IMR-90 (cell line): ENCODE measurements around the gene SPTB. TPM values are rescaled to one million over a fixed set of nuclear protein-coding genes. Genes with fewer than 3 reads are reported as not detected.

Experiments used
- ATAC-seq: fragments of 200-7000 bp; cut with Tn5 transposase; 2 replicates; pipeline ENCODE4 v1.9.1; 2020; ENCODE audit warnings: low read depth, mild to moderate bottlenecking, moderate library complexity
- BruUV-seq: library from RNA; stranded (reverse); fragments of 400-500 nt; replicated peaks from 2 replicates; lab custom pipeline; 2021; lab: Mats Ljungman, UMichigan
- CTCF ChIA-PET: fragments of 300-600 bp; formaldehyde crosslinking; extraction: SDS; loops from one replicate; lab custom pipeline; 2021; ENCODE audit warnings: antibody characterized with exemption; lab: Yijun Ruan, JAX
- POLR2A ChIA-PET: fragments of 300-600 bp; sonication (Branson Sonifier 250); formaldehyde crosslinking; loops from one replicate; lab custom pipeline; 2022; ENCODE audit warnings: antibody characterized with exemption; ENCODE audit not compliant: unreplicated experiment; lab: Charles Lee
- DNase-seq: peaks from one replicate; pipeline ENCODE4 v3.0.0; 2013
- H2AFZ ChIP-seq: replicated peaks from 2 replicates; pipeline ENCODE3; 2013; ENCODE audit warnings: low read length, mild to moderate bottlenecking; ENCODE audit not compliant: poor library complexity
- H2AK5ac ChIP-seq: 2 replicates; pipeline ENCODE4 v1.6.1; 2013; ENCODE audit warnings: low read depth, low read length, inconsistent platforms
- H2AK9ac ChIP-seq: replicated peaks from 2 replicates; pipeline ENCODE3; 2013; ENCODE audit warnings: mild to moderate bottlenecking, low read depth, low read length, moderate library complexity; ENCODE audit not compliant: poor library complexity
- H2BK120ac ChIP-seq: 2 replicates; pipeline ENCODE4 v1.6.1; 2013; ENCODE audit warnings: low read depth, low read length, inconsistent platforms
- H2BK15ac ChIP-seq: 3 replicates; pipeline ENCODE4 v1.6.1; 2013; ENCODE audit warnings: low read depth, low read length, inconsistent platforms
- H2BK20ac ChIP-seq: 2 replicates; pipeline ENCODE4 v1.6.1; 2013; ENCODE audit warnings: low read depth, mild to moderate bottlenecking, inconsistent platforms, low read length, moderate library complexity
- H2BK5ac ChIP-seq: 2 replicates; pipeline ENCODE4 v1.6.1; 2013; ENCODE audit warnings: mild to moderate bottlenecking, low read depth, low read length, inconsistent platforms; ENCODE audit not compliant: poor library complexity, severe bottlenecking
- H3K14ac ChIP-seq: replicated peaks from 2 replicates; pipeline ENCODE4 v1.6.1; 2013; ENCODE audit warnings: low read depth, low read length, inconsistent platforms
- H3K18ac ChIP-seq: 2 replicates; pipeline ENCODE4 v1.6.1; 2013; ENCODE audit warnings: low read depth, low read length, control low read depth
- H3K23ac ChIP-seq: 2 replicates; pipeline ENCODE4 v1.6.1; 2013; ENCODE audit warnings: low read depth, low read length, inconsistent platforms
- H3K27ac ChIP-seq: 2 replicates; pipeline ENCODE4 v1.5.1; 2013; ENCODE audit warnings: mild to moderate bottlenecking, control low read depth, low read length; ENCODE audit not compliant: insufficient read depth
- H3K27me3 ChIP-seq: 2 replicates; pipeline ENCODE4 v1.6.1; 2013; ENCODE audit warnings: low read length; ENCODE audit not compliant: control insufficient read depth, insufficient read depth
- H3K36me3 ChIP-seq: 2 replicates; pipeline ENCODE4 v1.6.1; 2013; ENCODE audit warnings: low read length, mixed read lengths; ENCODE audit not compliant: control insufficient read depth, insufficient read depth
- H3K4ac ChIP-seq: 2 replicates; pipeline ENCODE4 v1.6.1; 2013; ENCODE audit warnings: low read depth, low read length, inconsistent platforms
- H3K4me1 ChIP-seq: 2 replicates; pipeline ENCODE4 v1.6.1; 2013; ENCODE audit warnings: low read length, mixed read lengths; ENCODE audit not compliant: control insufficient read depth, insufficient read depth
- H3K4me2 ChIP-seq: 2 replicates; pipeline ENCODE4 v1.6.1; 2013; ENCODE audit warnings: low read depth, mild to moderate bottlenecking, control low read depth, low read length, moderate library complexity
- H3K4me3 ChIP-seq: 2 replicates; pipeline ENCODE4 v1.5.1; 2013; ENCODE audit warnings: low read depth, mild to moderate bottlenecking, control low read depth, low read length, moderate library complexity; ENCODE audit not compliant: insufficient read depth
- H3K56ac ChIP-seq: 2 replicates; pipeline ENCODE4 v1.6.1; 2013; ENCODE audit warnings: low read length, inconsistent platforms; ENCODE audit not compliant: insufficient read depth; ENCODE audit errors: extremely low read depth
- H3K79me1 ChIP-seq, 2 experiments: 2 replicates each; pipeline ENCODE4 v1.6.1; 2013; ENCODE audit warnings: low read length in 2 of 2, inconsistent platforms in 1 of 2, low read depth in 1 of 2
- H3K9ac ChIP-seq: 2 replicates; pipeline ENCODE4 v1.6.1; 2013; ENCODE audit warnings: low read depth, low read length, control low read depth
- H3K9me1 ChIP-seq: 2 replicates; pipeline ENCODE4 v1.6.1; 2013; ENCODE audit warnings: low read length, inconsistent platforms; ENCODE audit not compliant: insufficient read depth
- H3K9me3 ChIP-seq: 2 replicates; pipeline ENCODE4 v1.6.1; 2013; ENCODE audit warnings: low read length; ENCODE audit not compliant: control insufficient read depth, insufficient read depth
- H4K20me1 ChIP-seq: 2 replicates; pipeline ENCODE4 v1.6.1; 2013; ENCODE audit warnings: low read length, inconsistent platforms; ENCODE audit not compliant: insufficient read depth
- H4K5ac ChIP-seq: 2 replicates; pipeline ENCODE4 v1.6.1; 2013; ENCODE audit warnings: mild to moderate bottlenecking, low read depth, low read length, control low read depth
- H4K8ac ChIP-seq, 2 experiments: 2 replicates each; pipeline ENCODE4 v1.6.1; 2013; ENCODE audit warnings: low read depth in 2 of 2, low read length in 2 of 2, control low read depth in 1 of 2, inconsistent platforms in 1 of 2
- H4K91ac ChIP-seq: 2 replicates; pipeline ENCODE4 v1.6.1; 2013; ENCODE audit warnings: low read depth, low read length, inconsistent platforms; ENCODE audit not compliant: insufficient read depth
- CEBPB ChIP-seq: IDR thresholded peaks from 2 replicates; pipeline ENCODE4 v1.6.1; 2012; ENCODE audit warnings: low read depth, low read length, improper control_type of control experiment
- CHD1 ChIP-seq: IDR thresholded peaks from 2 replicates; pipeline ENCODE4 v1.6.1; 2012; ENCODE audit warnings: low read depth, low read length, improper control_type of control experiment
- ELK1 ChIP-seq: fragments of 150-350 bp; IDR thresholded peaks from 2 replicates; pipeline ENCODE4 v1.6.1; 2016; ENCODE audit warnings: low read depth, mild to moderate bottlenecking, low read length, moderate library complexity, borderline replicate concordance
- FOS ChIP-seq: fragments of 150-350 bp; IDR thresholded peaks from 2 replicates; pipeline ENCODE4 v1.6.1; 2016; ENCODE audit warnings: low read depth, low read length
- MAFK ChIP-seq: IDR thresholded peaks from 2 replicates; pipeline ENCODE4 v1.6.1; 2012; ENCODE audit warnings: low read depth, low read length, improper control_type of control experiment
- MXI1 ChIP-seq: IDR thresholded peaks from 2 replicates; pipeline ENCODE4 v1.6.1; 2012; ENCODE audit warnings: low read depth, mild to moderate bottlenecking, low read length, moderate library complexity, borderline replicate concordance
- NFE2L2 ChIP-seq: fragments of 150-350 bp; IDR thresholded peaks from 2 replicates; pipeline ENCODE4 v1.6.1; 2016; ENCODE audit warnings: low read depth, mild to moderate bottlenecking, low read length
- RAD21 ChIP-seq: IDR thresholded peaks from 2 replicates; pipeline ENCODE4 v1.6.1; 2012; ENCODE audit warnings: low read length, improper control_type of control experiment
- WGBS, 2 experiments: methylation state at CpG; one replicate each; pipeline versions ENCODE4 v1.1.5 to v1.1.7; 2013; ENCODE audit warnings: missing lambda C conversion rate in 2 of 2; ENCODE audit not compliant: insufficient read length in 1 of 2; ENCODE audit errors: extremely low coverage in 2 of 2; 5-methylcytosine and 5-hydroxymethylcytosine counted together
- dilution Hi-C: fragments of 300-500 bp; cut with HindIII; formaldehyde crosslinking; loops from one replicate; pipeline ENCODE4 v1.14.3; 2018; ENCODE audit warnings: low sequenced_read_pairs; ENCODE audit not compliant: unreplicated experiment
- in situ Hi-C: fragments of 300-500 bp; cut with MboI; formaldehyde crosslinking; loops from 3 replicates; pipeline ENCODE4 v1.14.3; 2019; ENCODE audit warnings: low sequenced_read_pairs, inconsistent platforms, mixed read lengths
- intact Hi-C: fragments of 100-400 bp; cut with micrococcal nuclease; formaldehyde crosslinking; loops from 2 replicates; pipeline ENCODE4 v1.10.0; 2022
- polyA plus RNA-seq, 3 experiments: library from polyadenylated mRNA; depleted of rRNA; stranded (reverse); fragments of >200 nt; gene quantifications; 2 replicates each; pipeline ENCODE4 v1.2.3, GENCODE V29; 2012; ENCODE audit warnings: low replicate concordance in 1 of 3
- total RNA-seq: library from RNA; depleted of rRNA; stranded (reverse); fragments of >200 nt; gene quantifications from 2 replicates; pipeline ENCODE4 v1.2.3, GENCODE V29; 2012
- TF ChIP-seq, protein P1 (sequence below): fragments of 150-350 bp; IDR thresholded peaks from 2 replicates; pipeline ENCODE4 v1.6.1; 2017; ENCODE audit warnings: mild to moderate bottlenecking, antibody characterized with exemption, low read length, low read depth

Gene SPTB
- total and polyA plus RNA-seq, 2 of the 4 experiments (the other 2 are of a cell fraction) = under 0.01 to 0.07 TPM

- no peak overlapping the region for H2AK9ac ChIP-seq
- H3K56ac ChIP-seq = no peak overlapping the region
- H2BK5ac ChIP-seq = no peak overlapping the region
- H2AFZ ChIP-seq = no peak overlapping the region
- H3K14ac ChIP-seq = no peak overlapping the region
- H3K18ac ChIP-seq = no peak overlapping the region
- peaks cover 67% of the 10 kb centered on the region for H3K27me3 ChIP-seq
- H3K27ac ChIP-seq = no peak overlapping the region
- H3K9ac ChIP-seq = no peak overlapping the region
- in situ Hi-C loops = no loop called here
- no peaks in the 10 kb centered on the region for H3K36me3 ChIP-seq
- dilution Hi-C loops = no loop called here
- TF ChIP-seq MAFK (no peak), CEBPB (no peak), MXI1 (no peak), CHD1 (no peak), ELK1 (no peak), RAD21 (no peak), NFE2L2 (no peak), FOS (no peak)
- TF ChIP-seq, protein P1, sequence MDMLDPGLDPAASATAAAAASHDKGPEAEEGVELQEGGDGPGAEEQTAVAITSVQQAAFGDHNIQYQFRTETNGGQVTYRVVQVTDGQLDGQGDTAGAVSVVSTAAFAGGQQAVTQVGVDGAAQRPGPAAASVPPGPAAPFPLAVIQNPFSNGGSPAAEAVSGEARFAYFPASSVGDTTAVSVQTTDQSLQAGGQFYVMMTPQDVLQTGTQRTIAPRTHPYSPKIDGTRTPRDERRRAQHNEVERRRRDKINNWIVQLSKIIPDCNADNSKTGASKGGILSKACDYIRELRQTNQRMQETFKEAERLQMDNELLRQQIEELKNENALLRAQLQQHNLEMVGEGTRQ = no peak
- intact Hi-C loops = no loop called here
- CTCF ChIA-PET = no interaction called here
- no TSS peak for BruUV-seq
- H4K91ac ChIP-seq = no peak overlapping the region
- no peak overlapping the region for H3K4ac ChIP-seq
- H2BK15ac ChIP-seq = no peak overlapping the region
- H3K79me1 ChIP-seq = no peaks in the 10 kb centered on the region
- no peaks in the 10 kb centered on the region for H3K4me1 ChIP-seq
- H2BK120ac ChIP-seq = no peak overlapping the region
- POLR2A ChIA-PET = no interaction called here
- H2BK20ac ChIP-seq = no peak overlapping the region
- WGBS, 2 experiments = 72% methylated on average over 3 of the region's 6 CpGs; no CpG with 5 or more reads in 1 of the 2 experiments
- H3K9me3 ChIP-seq = no peaks in the 10 kb centered on the region
- no peak overlapping the region for H2AK5ac ChIP-seq
- no peak for ATAC-seq
- H3K9me1 ChIP-seq = no peaks in the 10 kb centered on the region
- H3K23ac ChIP-seq = no peak overlapping the region
- no peaks in the 10 kb centered on the region for H4K20me1 ChIP-seq
- H3K4me2 ChIP-seq = no peak overlapping the region
- DNase-seq = no peak
- H4K5ac ChIP-seq = no peak overlapping the region
- no peak overlapping the region for H4K8ac ChIP-seq
- H3K4me3 ChIP-seq = no peak overlapping the region
Measured at GRCh38 chr14:64816221-64816783, 63.4 kb downstream of the SPTB start.
